HG02884 (cell line): ENCODE results near the gene GPC5.

ENCODE experiments used
- ATAC-seq: cut with Tn5 transposase; IDR thresholded peaks from one replicate; pipeline ENCODE4 v1.9.1; 2021; ENCODE audit warnings: mild to moderate bottlenecking, moderate library complexity; ENCODE audit not compliant: unreplicated experiment

Gene GPC5

GRCh38 chr13:91450913-91451312, 52.5 kb downstream of the GPC5 start:
- ATAC-seq = no peak

GRCh38 chr13:91454666-91455065, 56.2 kb downstream of the GPC5 start:
- no peak for ATAC-seq

DNA sequence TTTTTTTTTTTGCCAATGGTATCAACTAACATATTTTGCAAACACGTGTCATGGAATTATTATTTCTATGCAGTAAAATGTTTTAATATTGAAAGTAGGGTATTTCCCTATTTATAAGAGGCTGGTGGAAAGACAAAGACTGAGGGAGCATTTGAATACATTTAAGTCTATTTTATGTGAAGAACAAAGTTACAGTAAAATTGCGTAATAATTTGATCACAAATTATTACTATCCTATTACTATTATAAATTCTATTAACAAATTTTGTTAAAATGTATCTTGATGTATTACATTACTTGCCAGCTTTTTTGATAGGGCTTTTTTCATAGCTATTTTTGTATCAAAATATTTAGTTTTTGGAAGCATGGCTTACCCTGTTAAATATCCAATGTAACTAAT, 58.4 kb downstream of the GPC5 start:
- ATAC-seq = no peak

DNA sequence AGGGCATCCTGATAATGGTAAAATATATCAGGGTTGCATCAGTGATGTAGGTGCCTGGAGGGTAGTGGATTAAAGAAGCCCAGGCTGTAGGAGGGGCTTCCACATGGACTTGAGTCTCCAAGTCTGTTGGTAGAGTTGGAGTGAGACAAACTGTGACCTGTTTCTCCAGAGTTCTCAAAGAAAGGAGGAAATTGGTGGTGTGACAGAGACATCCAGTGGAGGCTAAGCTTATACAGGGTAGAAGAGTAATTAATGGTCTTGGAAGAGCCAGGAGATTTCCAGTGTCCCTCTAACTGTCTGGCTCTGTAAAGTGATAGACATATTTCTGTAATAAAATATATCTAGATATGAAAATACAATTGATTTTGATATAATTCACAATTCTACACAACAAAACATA, 61.1 kb downstream of the GPC5 start:
- ATAC-seq = no peak

- no peak for ATAC-seq
Observed at GRCh38 chr13:91464336-91464735, 65.9 kb downstream of the GPC5 start.

GRCh38 chr13:91467236-91467635, 68.8 kb downstream of the GPC5 start:
- no peak for ATAC-seq

DNA sequence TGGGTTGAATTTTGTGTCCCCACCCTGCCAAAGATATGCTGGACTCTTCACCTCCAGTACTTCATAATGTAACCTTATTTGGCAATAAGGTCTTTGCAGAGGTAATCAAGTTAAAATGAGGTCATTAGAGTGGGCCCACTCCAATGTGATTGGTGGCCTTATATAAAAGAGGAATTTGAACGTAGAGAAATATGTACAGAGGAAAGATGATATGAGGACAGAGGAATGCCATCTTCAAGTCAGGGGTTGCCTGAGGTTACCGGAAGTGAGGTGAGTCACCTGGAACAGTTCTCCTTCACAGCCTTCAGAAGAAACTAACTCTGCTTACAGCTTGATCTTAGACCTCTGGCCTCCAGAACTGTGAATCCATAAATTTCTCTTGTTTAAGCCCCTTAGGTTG, 69.9 kb downstream of the GPC5 start:
- no peak for ATAC-seq

DNA sequence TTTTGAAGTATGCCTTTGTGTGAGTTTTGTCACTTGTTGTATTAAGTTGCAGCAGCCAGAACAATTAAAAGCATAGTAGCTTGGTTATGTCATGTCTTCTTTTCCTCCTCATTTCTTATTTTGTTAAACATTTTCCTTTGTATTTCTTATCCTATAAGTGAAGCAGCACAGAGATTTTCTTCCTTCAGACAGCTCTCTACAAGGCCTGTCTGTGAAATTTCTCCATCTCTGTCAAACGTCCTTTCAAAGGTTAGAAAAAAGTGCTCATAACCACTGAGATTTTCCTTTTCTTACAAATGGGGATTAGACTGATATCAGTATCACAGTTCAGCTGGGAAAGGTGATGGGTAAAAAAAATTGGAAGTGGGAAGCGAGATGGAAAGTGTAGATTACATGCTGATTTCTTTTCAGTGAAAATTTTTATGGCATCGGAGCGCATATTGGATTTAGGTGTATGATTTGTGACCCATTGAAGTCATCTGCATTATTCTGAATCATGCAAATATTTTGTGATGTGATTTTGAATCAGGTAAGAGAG, 71.7 kb downstream of the GPC5 start:
- ATAC-seq = no peak

GRCh38 chr13:91470681-91471080, 72.3 kb downstream of the GPC5 start:
- ATAC-seq = no peak

DNA sequence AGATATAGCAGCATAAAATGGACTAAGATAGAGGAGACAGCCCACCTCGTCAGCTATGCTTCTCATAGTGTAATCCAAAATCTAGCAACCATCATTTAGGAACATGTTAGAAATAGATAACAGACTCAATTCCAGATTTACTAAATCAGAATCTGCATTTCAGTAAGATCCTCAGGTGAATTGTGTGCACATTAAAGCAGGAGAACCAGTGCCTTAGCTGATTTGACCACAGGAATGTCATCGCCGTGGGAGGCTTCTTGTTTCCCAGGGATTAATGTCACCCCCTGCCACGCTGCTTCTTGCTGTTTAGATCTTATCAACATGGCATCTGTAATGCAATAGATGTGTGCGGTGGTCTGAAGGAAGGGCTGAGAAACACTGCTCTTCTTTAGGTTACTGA, 84.0 kb downstream of the GPC5 start:
- no peak for ATAC-seq

GRCh38 chr13:91491980-91492379, 93.6 kb downstream of the GPC5 start:
- no peak for ATAC-seq

DNA sequence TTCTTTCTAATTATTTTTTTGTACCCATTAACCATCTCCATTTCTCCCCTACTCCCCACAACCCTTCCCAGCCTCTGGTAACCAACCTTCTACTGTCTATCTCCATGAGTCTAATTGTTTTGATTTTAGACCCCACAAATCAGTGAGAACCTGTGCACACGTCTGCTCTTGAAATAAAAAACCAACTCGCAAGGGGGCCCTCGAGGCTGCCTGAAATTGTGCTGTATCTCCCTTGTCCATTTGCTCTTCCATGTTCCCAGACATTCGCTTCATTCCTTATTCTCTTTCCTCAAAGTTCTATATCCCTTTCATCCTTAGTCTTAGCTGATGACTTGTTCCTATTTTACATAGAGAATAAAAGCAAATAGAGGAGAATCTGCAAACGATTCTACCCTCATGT, 95.0 kb downstream of the GPC5 start:
- no peak for ATAC-seq

DNA sequence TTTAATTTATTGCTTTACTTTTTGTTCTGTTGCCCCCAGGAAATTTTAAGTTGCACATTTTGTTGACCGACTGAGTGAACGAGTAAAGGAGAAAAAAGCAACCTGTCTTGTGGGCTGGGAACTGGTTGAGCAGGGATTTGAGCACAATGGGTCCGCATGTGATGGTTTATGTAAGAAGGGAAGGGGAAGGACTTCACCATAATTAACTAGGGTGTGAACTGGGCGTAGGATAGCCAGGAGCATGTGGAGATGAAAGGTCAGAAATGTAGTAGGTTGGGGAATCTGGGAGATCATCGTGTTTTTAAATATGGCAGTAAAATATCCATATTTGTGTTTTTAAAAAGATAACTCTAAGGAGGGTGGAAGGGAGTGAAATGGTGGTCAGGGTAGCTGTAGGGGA, 99.9 kb downstream of the GPC5 start:
- ATAC-seq = no peak

- no peak for ATAC-seq
Observed at GRCh38 chr13:91504216-91504615, 105.8 kb downstream of the GPC5 start.

DNA sequence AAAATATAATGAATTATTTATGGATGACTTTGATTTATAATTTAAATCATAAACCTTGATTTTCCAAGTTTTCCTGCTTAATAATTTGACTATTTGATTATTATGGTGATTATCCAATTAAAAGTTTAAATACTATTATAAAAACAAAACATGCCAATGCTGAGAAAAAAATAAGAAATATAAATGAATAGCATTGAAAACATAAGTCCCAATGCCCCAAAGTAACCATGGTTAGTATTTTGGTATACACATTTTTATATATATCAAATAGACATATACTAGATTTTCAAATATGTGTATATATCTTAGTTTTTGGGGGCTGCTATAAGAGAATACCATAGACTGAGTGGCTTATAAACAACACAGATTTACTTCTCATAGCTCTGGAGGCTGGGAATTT, 108.3 kb downstream of the GPC5 start:
- ATAC-seq = no peak

DNA sequence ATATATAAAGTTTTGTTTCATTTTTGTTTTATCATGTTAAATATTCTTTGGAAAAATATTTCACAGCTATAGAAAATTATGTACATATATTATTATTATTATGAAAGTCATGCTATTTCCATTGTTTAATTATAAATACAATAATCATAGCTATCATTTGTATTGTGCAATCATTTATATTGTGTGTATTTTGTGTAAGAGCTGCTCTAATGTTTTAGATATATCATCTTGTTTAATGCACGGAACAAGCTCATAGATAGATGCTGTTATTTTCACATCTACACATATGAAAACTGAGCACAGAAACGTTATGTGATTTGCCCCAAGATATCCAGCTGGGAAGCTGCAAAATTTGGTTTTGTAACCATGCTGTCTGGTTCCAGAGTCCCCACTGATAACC, 111.6 kb downstream of the GPC5 start:
- ATAC-seq = no peak

DNA sequence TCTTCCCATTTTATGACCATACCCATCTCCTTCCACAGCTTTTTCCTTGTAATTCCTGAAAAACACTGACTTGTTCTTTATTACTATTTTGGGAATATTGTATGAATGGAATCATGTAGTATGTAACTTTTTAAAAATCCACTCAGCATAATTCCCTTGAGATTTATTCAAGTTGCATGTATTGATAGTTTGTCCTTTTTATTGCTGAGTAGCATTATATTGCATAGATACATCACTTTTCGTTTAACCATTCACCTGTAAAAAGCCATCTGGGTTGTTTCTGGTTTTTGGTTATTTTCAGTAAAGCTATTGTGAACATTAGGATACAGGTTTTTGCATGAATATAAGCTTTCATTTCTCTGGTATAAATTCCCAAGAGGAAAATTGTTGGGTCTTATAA, 115.4 kb downstream of the GPC5 start:
- no peak for ATAC-seq

DNA sequence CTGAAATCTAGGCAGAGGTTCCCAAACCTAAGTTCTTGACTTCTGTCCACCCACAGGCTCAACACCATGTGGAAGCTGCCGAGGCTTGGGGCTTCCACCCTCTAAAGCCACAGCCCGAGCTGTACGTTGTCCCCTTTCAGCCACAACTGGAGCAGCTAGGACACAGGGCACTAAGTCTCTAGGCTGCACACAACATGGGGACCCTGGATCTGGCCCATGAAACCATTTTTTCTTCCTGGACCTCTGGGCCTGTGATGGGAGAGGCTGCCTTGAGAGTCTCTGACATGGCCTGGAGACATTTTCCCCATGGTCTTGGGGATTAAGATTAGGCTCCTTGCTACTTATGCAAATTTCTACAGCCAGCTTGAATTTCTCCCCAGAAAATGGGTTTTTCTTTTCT, 118.4 kb downstream of the GPC5 start:
- no peak for ATAC-seq

DNA sequence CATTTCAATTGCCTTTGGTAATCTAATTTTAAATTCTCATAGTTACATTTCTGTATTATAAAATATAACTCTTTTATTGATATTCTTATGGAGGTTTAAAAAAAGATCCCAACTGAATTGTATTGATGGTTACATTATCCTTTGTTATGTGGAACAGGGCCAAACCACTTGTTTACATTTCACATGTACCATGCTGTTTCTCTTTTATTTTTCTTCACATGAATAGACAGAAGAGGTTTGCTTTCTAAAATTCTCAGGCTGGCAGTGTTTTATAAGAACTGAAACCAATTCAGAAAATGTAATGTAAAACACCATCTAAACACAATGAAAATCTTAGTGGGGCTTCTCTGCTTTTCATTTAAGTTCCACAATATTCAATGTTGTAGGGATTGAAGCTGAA, 122.5 kb downstream of the GPC5 start:
- no peak for ATAC-seq

DNA sequence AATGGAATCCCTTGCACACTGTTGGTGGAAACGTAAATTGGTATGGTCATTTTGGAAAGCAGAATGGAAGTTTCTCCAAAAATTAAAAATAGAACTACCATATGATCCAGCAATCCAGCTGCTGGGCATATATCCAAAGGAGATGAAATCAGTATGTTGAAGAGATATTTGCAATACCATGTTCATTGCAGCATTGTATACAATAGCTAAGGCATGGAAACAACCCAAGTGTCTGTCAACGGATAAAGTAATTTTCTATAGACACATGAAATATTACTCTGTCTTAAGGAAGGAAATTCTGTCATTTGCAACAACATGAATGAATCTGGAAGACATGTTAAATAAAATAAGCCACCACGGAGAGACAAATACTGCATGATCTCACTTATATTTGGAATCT, 124.7 kb downstream of the GPC5 start:
- no peak for ATAC-seq

DNA sequence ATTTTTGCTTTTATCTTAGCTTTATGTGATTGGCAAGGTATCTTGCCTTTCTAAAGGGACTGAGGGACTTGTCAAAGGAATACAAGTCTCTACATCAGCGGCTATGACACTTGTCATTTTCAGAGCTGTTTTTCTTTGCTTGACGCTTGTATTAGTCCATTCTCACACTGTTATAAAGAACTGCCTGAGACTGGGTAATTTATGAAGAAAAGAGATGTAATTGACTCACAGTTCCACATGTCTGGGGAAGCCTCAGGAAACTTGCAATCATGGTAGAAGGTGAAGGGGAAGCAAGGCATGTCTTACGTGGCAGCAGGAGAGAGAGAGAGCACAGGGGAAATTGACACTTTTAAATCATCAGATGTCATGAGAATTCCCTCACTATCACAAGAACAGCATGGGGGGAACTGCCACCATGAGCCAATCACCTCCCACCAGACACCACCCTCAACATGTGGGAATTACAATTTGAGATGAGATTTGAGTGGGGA, 128.2 kb downstream of the GPC5 start:
- no peak for ATAC-seq

DNA sequence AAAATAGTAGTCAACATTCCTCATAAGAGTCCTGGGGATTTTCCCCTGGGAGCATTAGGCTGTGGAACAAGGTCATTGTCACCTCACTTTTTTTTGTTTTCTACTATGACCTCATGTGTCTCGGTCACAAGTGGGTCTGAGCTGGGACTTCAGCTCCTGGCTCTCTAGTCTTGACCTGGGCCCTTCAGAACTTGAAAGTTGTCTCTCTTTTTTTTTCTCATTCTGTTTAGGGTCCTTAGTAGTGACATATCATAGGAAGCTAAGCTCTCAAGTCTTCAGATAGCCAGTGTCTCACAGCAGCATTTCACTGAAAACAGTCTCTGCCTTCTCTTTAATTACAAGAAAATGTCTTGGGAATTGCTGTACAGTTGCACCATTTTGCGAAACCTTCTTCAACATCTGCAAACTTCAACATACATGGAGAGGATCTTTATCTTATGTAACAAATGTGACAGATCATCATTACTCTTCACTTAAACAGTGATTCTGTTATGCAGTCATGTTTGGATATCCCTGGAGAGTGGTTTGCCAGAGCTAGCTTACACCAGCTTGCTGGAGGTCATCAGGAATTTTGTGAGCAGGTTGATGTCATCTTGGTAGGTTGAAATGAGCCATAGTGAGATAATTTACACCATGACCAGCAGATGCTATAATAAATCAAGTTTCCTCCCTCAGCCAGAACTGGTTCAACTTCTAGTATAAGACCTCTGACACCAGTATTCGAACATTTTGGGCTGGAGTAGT, 131.5 kb downstream of the GPC5 start:
- ATAC-seq = no peak

- ATAC-seq = no peak
Observed at GRCh38 chr13:91531646-91532045, 133.2 kb downstream of the GPC5 start.
